GM21423 (cell line): ENCODE data around the gene CCPG1.
A peak's percentile ranks its signal among the peaks of the same experiment; 100 is the strongest.

Experiments used
- ATAC-seq: cut with Tn5 transposase; IDR thresholded peaks from one replicate; pipeline ENCODE4 v1.9.1; 2021; ENCODE audit warnings: mild to moderate bottlenecking, moderate library complexity; ENCODE audit not compliant: unreplicated experiment

Gene CCPG1

DNA sequence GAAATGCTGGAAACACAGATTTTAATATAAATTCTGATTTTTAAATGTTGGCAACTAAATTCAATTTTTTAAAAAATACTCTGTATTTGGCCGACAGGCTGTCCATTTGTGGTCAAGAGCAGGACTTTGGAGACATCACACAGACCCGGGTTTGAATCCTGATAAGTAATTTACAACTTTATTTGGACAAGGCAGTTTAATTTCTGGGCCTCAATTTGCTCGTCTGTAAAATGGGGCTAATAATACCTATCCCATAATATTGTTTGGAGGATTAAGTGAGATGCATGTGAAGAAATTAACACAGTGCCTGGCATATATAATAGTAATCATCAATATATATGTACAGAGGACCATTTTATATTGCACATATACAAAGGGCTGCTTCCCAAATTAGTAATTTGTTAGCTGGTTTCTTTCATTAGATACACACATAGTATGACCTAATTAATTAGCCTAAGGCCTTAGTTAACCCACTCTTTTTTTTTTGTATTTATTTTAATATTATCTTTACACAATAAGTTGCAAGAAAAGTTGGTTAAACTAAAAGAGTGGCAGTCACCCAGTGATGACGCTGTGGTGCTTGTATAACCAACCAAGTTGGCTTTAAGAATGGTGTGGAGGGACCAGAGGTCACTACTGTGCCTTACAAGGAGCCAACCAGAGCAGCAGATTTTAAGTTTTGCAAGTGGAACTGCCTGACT lies 88.5 kb downstream of the CCPG1 start:
- peak; percentile 37 for ATAC-seq

DNA sequence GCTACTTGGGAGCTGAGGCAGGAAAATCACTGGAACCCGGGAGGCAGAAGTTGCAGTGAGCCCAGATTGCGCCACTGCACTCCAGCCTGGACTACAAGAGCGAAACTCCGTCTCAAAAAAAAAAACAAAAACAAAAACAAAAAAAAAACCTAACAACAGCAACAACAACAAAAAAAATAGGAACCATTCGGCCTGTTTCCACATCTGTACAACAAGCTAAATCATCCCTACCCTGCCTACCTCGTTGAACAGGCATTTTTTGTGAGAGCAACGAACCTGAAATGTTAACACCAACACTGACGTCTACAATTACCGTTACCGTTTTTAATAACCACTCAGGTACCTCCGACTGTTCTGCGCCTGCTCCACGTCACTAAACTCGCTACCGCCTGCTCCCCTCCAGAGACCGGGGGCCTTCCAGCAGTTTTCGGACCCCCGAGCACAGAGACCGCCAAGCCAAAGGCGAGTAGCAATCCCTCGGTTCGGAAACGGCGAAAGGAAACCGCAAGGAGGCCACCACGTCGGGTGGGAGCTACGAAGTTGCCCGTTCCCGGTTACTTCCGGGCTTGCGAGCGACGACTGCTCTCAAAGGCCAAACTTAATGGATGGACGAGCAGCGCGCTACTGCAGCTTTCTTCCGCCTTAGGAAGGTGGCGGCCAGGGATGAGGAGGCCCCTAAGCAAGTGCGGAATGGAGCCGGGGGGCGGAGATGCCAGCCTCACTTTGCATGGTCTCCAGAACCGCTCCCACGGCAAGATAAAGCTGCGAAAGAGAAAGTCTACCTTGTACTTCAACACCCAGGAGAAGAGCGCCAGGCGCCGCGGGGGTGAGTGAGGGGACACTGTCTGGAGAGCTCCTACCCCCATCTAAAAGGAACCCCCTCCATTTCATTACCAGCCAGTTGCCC lies 89.3 kb downstream of the CCPG1 start, which contains the start of the genes PIGB and PIGBOS1:
Gene PIGB, plus strand, starts transcription at position 635 of the 907 bp plus-strand sequence. Its CDS starts 29 bp downstream, at position 664.
Gene PIGBOS1, minus strand, starts transcription at position 536 of the 907 bp plus-strand sequence. CDS start 1,331 bp downstream, outside the sequence.
- ATAC-seq, result peak; percentile 91
